HuH-7.5 (cell line): ENCODE measurements around the gene NME3.
A peak's percentile ranks its signal among the peaks of the same experiment; 100 is the strongest.

Source experiments
- DNase-seq: peaks from one replicate; pipeline ENCODE4 v3.0.0; 2011; ENCODE audit warnings: low spot score

The NME3 gene

GRCh38 chr16:1768767-1769401 is 2.5 kb downstream of the NME3 start:
- no peak for DNase-seq

GRCh38 chr16:1768061-1768766 is 3.1 kb downstream of the NME3 start:
- DNase-seq: no peak

- DNase-seq: no peak
These were observed 4.0 kb downstream of the NME3 start for GRCh38 chr16:1767116-1767994.

- no peak for DNase-seq
These were observed 4.6 kb downstream of the NME3 start for GRCh38 chr16:1766701-1767100.

GRCh38 chr16:1766231-1766630 is 5.1 kb downstream of the NME3 start:
- no peak for DNase-seq

GRCh38 chr16:1765826-1766225 is 5.5 kb downstream of the NME3 start:
- no peak for DNase-seq

- no peak for DNase-seq
These were observed 6.4 kb downstream of the NME3 start for GRCh38 chr16:1764971-1765370.

GRCh38 chr16:1763521-1764511 is 7.5 kb downstream of the NME3 start:
- DNase-seq: peak; percentile 58

- no peak for DNase-seq
These were observed 8.3 kb downstream of the NME3 start for GRCh38 chr16:1762879-1763520.

- DNase-seq: no peak
These were observed 9.0 kb downstream of the NME3 start for GRCh38 chr16:1762196-1762878.

- no peak for DNase-seq
These were observed 9.6 kb downstream of the NME3 start for GRCh38 chr16:1761751-1762150.

GRCh38 chr16:1760911-1761310 is 10.4 kb downstream of the NME3 start:
- DNase-seq: no peak

- no peak for DNase-seq
These were observed 11.8 kb downstream of the NME3 start for GRCh38 chr16:1759511-1759910.

- DNase-seq: no peak
These were observed 12.4 kb downstream of the NME3 start for GRCh38 chr16:1758923-1759322.

GRCh38 chr16:1757714-1758461 is 13.5 kb downstream of the NME3 start:
- no peak for DNase-seq

GRCh38 chr16:1754204-1754603 is 17.1 kb downstream of the NME3 start:
- DNase-seq: no peak

GRCh38 chr16:1752853-1753252 is 18.5 kb downstream of the NME3 start:
- no peak for DNase-seq

- no peak for DNase-seq
These were observed 19.4 kb downstream of the NME3 start for GRCh38 chr16:1751946-1752345.

- DNase-seq: no peak
These were observed 21.9 kb downstream of the NME3 start for GRCh38 chr16:1749152-1750117.
